HT1080 (cell line): ENCODE measurements around the gene C3orf22. TPM values are rescaled to one million over a fixed set of nuclear protein-coding genes. Genes with fewer than 3 reads are reported as not detected.
"Not testable (repeated sequence)": the region's sequence is repeated elsewhere in the genome, so short reads cannot be mapped to it uniquely, and the experiment has no call there.

Source experiments
- DNase-seq: peaks from one replicate; pipeline ENCODE4 v3.0.0-alpha.2; 2015; ENCODE audit warnings: low read depth
- polyA plus RNA-seq, 2 experiments: library from polyadenylated mRNA; depleted of rRNA; stranded (reverse); fragments of >200 nt; gene quantifications; 2 replicates each; pipeline ENCODE4 v1.2.3, GENCODE V29; 2015
- total RNA-seq: library from RNA; depleted of rRNA; stranded (reverse); fragments of >200 nt; shearing (Covaris generic); gene quantifications from 2 replicates; pipeline ENCODE4 v1.2.3, GENCODE V29; 2014; rRNA removed

The C3orf22 gene
- total RNA-seq = not detected in 2 replicates
- not detected in 2 replicates for polyA plus RNA-seq (2015; cell fraction: cytosol; rRNA removed)
- not detected in 2 replicates for polyA plus RNA-seq (2015; cell fraction: nucleus; rRNA removed)

DNA sequence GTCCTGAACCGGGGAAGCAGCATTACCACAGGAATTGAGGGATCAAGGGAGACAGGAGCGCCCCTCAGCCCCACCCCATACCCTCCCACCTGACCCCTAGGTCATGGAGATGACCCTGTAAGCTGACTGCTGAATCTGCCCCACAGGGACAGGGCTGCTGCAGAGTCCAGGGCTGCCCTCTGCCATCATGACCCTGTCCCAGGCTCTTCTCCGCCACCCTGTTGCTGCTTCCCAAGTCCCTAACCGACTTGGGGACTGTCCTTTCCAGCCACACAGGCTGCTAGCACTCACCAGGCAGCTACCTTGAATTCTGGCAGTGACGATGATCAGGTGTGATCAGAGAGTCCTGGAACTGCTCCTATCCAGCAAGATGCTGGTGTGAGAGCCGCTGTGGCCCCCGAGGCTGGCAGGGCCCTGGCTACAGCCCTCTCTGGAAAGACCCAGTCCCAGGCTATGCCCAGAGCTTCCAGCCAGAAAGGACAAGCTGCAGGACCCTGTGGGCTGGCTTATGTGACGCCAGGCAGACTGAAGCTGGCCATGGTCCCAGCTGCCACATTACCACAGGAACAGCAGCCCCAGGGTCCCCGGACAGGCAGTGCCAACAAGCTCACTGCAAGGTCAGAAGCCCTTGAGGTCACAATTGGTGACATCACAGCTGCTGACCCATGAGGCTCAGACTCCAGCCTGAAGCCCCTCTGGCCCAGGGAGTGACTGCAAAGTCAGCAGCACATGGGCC lies at the start of gene C3orf22:
Gene C3orf22, minus strand, starts transcription at position 597 of the 736 bp plus-strand sequence. CDS start 5,542 bp downstream, outside the sequence.
- DNase-seq = no peak

DNA sequence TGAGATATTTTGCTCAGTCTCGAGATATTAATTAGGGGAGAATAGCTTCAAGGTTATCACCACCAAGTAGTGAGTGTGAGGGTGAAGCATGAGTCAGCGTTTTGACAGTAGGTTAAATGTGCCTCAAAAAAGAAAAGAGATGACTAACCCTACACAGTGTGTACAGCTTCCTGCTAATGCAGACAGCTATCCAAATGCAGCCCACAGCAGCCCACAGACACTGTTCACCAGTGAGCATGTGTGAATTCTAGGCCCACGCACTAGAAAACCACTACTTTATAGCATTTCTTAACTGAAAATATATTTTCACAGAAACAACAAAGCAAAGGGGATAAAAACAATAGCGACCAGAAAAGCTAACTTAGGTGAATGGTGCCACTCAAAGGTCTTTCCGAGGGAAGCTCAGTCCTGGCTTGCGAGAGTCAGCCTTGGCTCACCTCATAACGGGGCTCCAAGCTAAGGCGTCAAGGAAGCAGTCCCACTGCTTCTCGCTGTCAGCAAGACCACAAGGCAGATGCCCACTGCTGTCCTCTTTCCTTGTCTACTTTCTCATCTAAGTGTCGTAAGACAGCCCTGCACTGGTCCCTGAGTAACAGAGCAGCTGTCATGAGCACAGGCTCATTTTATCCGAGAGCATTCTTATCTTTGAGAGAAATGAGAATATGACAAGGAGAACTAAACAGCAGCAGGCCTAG lies 48.6 kb upstream of the C3orf22 start:
- peak; percentile 85 for DNase-seq

DNA sequence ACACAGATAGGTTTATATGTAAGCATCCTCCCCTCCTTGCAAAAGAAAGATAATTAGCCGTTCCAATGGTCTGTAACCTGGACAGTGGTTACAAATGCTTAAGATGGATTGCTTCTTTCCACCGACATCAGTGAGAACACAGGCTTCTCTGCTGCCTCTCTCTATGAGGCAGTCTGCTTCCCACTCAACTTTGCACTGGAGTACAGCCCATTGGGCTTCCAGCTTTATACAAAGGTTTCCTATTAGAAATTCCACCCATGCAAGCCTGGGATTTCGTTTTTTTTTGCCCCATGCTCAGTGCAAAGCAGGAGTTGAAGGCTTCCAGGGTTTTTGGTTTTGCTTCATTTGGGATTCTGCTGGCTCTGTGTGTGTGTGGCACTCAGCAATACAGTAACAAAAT lies 47.3 kb upstream of the C3orf22 start:
- no peak for DNase-seq

DNA sequence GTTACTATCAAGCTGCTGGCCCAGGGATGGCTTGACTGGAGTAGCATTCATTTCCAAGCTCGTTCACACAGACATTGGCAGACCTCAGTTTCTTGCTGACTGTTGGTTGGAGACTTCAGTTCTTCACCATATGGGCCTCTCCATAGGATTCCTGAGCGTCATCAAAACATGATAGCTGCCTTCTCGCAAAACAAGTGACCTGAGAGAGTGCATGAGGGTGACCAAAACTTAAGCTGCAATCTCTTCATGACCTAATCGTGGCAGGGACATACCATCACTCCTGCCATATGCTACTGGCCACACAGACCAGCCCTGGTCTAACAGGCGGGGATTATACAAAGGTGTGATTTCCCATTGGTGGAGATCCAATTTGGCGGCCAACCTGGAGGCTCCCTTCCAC lies 46.0 kb upstream of the C3orf22 start:
- no peak for DNase-seq

DNA sequence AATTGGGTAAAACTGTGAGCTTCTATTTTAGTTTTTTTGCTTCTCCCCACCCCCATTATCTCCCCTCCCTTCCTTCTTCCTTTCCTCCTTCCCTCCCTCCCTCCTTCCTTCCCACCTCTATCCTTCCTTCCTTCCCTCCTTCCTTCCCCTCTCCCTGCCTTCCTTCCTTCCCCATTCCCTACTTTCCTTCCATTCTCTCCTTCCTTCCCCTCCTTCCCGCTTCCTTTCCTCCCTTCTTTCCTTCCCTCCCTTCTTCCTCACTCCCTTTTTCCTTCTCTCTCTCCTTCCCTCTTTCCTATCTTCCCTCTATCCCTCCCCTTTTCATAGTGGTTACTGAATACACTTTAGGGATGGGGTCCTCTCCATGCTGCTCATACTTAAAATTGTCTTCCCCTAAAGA lies 40.4 kb upstream of the C3orf22 start:
- DNase-seq = no peak

DNA sequence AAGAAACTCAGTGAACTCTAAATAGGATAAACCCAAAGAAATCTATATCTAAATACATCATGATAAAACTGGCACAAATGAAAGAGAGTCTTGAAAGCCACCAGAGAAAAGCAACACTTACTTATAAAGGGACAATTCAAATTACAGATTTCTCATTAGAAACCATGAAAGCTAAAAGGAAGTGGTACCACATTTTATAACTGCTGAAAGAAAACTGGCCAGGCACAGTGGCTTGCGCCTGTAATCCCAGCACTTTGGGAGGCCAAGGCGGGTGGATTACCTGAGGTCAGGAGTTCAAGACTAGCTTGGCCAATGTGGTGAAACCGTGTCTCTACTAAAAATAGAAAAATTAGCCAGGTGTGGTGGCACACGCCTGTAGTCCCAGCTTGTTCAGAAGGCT lies 36.7 kb upstream of the C3orf22 start:
- DNase-seq = not testable (repeated sequence)

DNA sequence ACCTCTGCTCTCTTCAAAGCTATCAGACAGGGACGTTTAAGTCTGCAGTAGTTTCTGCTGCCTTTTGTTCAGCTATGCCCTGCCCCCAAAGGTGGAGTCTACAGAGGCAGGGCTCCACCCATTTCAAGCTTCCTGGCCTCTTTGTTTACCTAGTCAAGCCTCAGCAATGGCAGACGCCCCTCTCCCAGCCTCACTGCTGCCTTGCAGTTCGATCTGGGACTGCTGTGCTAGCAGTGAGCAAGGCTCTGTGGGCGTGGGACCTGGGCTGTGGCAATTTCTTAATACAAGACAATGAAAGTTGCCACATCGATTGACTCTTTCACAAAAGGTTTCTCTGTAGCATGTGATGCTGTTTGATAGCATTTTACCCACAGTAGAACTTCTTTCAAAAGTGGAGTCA lies 32.8 kb upstream of the C3orf22 start:
- DNase-seq = not testable (repeated sequence)

DNA sequence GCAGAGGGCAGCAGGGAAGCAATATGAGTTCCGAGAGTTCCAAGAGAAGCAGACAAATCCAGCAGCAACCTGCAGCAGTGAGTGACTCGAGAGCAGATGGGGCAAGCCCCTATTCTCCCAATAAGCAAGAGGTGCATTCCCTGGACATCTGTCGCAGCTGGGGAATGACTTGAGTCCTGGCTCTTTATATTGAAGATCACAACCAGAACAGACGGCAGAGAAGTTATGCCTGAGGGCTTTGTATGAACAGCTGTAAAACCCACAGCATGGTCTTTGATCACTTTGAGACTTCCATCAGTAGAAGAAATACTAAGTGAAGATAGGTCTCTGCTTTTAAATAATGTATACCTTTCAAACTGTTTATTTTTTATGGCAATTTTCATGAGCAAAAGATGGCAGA lies 23.6 kb upstream of the C3orf22 start:
- DNase-seq = no peak

DNA sequence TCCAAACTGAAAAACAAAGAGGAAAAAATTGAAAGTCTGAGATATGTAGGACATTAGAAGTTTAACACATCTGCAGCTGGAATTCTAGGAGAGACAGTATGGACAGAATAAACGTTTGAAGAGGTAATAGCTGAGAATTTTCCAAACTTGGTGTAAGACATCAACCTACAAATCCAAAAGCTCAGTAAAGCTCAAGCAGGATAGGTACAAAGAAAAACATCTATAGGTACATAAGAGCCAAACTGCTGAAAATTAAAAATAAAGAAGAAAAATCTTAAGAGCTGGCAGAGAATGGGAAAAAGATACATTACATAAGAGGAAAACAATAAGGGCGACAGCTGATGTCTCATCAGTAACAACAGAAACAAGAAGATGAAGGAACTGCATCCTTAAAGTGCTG lies 22.8 kb upstream of the C3orf22 start:
- DNase-seq = no peak

DNA sequence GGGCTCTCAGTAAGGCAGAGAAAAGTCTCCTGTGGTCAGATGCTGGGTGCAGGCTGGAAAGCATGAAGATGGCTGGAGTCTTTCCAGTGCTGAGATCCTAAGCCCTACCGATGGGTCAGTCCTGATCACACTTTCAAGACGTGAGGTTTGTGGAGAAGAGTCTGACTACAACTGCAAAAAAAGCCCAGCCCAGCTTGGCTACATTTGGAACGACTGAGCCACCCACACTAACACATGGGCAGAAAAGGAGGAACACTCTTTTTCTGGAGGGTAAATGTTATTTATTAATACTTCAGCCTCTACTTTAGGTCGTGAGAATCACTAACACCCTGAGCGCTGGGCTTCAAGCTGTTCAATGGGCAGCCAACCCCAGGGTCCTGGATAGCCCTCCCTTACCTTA lies 22.0 kb upstream of the C3orf22 start:
- DNase-seq = no peak

DNA sequence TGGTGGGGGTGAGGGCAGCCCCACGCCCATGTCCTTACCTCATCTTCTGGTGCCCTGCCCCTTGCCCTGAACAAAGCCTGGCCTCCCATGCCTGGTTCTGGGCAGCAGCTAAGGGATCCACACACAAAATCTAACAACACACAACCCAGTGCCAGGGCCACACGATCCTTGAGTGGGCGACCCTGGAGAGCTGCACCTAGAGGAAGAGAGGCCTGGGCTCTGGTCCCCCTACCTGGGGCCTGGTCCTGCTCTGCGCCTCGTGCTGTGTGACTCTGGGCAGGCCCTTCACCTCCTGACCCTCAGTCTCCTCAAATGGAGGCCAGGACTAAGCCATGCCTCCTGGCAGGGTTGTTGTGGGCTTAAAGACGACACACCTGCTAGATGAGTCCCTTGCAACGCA lies 20.0 kb upstream of the C3orf22 start:
- DNase-seq = no peak

GRCh38 chr3:126577261-126577660 lies 18.5 kb upstream of the C3orf22 start:
- DNase-seq = no peak

DNA sequence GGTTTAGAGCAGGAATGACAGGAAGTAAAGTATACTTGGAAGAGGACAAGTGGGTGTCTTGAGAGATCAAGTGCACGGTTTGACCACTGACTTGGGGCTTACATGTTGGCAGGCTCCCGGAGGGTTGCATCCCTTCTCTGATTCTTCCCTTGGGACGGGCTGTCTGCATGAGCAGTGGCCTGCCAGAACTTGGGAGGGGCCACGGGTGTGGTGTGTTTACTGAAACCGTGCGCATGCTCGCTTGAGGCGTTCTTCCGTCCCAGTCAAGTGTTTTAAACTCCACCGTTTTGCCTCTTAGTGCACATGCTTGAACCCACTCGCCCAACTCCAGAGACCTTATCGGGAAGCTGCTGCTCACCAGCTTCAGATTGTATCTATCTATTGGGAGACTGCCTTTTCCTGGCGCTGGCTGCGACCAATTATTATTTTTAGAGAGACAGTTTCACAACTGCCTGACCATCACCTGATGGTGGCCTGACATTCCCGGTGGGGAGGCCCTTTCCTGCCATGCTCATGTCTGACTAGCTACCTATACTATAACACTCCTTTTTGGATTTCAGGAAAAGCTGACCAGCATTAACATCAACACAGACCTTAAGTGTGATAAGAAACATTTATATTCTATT lies 14.9 kb upstream of the C3orf22 start:
- no peak for DNase-seq

DNA sequence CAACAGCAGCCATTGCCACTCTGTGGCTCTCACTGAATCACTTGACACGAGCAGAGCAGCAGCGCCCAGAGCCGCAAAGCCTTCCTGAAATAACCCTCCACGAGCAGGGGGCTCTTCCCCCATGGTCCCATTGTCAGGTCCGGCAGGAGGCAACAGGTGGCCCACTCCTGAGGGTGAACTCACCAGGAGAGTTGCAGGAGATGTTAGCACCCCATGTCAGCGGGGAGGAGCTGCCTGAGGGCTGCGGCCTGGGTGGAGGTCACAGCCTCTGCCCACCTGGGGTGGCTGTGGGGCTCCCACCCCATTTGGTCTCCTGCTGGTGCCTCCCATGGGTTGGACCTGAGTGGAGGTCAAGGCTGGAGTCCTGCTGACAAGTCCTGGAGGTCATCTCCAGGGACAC lies 12.3 kb upstream of the C3orf22 start:
- no peak for DNase-seq

DNA sequence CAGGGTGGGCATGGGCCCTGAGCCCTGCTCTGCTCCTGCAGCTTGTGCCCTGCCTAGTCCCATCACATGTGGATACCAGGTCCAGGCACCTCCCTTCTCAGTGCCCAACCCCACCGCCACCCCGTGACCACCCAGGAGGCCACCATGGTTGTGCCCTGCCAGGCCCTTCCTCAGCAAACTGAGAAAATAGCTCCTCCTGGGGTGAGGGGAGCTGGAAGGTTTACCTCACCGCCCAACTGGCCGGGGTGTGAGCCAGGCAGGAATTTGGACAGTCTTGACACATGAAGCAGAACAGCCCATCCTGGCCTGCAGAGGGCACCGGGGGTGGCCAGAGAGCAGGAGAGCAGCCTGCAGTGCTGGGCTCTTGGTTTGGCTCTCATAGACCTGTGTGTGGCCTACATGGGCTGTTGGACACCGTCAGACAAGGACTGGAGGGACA lies 11.4 kb upstream of the C3orf22 start:
- no peak for DNase-seq

DNA sequence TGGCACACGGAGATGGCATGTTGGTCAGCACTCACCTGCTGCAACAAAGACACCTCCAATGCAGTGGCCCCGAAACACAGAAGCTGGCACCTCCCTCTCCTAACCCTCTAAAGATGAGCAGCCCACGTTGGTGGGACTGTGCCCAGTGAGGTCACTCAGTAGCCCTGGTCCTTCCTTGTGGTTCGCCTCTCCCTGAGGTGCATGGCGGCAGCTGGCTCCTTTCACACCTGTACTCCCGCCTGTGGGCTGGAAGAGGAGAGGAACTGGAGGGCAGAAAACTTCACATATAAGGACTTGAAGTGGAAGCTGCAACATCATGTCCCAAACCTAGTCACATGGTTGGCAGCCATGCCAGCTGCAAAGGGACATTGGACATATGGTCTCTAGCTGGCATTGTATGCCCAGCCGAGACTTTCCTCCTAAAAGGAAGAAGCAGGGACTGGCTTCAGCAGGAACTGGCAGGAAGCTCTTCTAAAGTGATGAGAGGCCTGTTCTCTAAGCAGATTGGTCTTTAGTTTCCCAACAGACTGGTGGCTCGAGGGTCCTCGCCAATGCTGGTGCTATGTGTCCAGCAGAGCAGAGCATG lies 10.8 kb upstream of the C3orf22 start:
- no peak for DNase-seq

DNA sequence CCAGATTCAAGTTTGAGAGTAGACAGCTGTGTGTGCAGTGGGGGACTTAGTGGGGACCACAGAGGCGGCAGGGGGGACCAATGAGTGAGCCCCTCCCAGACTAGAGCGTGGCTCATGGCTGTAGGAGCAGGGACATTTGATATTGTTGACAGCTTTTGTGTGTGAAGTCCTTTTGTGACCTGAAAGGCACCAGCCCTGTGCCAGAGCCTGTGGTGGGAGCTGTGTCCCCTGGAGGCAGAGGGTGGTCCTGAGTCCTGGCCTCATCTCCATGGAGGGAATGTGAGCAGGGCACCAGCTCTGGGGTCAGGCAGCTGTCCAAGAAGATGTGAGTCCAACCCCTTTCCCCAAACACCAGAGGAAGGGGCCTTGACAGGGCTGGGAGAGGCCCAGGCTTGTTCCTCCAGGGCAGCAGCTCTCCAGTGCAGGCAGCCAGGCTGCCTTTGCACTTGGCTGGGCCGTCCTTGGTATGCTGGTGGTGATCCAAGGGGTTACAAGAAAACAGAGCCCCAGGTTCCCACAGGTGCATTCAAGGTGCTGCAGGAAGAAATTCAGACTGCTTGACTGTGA lies 10.1 kb upstream of the C3orf22 start:
- no peak for DNase-seq

DNA sequence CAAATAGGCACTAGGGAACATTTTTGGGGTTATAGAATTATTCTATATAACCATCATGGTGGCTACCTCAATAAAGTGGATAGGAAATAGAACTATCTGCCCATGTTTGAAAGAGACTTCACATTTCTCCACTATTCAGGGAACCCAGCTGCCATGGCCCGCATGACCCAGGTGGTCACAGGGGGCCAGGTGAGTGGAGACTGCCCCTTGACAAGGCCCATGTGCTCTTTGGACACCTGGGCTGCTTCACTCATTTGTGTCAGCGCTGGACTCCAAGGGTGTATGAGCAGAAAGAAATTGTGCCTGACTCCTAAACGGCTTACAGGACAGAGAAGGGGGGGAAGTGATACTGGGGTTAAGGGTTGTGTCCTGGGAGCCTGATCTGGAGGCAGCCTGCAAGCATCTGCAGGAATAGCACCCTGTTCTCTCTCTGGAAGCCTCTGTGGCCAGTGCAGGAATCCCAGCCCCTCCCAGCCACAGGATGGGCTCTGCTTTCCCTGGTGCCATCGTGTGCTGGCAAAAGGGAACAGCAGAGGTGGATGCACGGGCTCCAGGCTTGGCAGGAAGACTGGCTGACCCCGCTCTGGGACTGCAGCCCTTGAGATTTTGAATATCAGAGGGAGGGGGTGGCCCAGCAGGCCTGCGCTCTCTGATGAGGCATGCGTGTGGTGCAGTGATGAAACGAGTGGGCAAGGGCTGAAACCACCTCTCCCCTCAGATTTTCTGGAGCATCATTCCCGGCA lies 9.1 kb upstream of the C3orf22 start:
- peak; percentile 52 for DNase-seq

- DNase-seq = no peak
Measured at GRCh38 chr3:126562737-126563276, 4.1 kb upstream of the C3orf22 start.

DNA sequence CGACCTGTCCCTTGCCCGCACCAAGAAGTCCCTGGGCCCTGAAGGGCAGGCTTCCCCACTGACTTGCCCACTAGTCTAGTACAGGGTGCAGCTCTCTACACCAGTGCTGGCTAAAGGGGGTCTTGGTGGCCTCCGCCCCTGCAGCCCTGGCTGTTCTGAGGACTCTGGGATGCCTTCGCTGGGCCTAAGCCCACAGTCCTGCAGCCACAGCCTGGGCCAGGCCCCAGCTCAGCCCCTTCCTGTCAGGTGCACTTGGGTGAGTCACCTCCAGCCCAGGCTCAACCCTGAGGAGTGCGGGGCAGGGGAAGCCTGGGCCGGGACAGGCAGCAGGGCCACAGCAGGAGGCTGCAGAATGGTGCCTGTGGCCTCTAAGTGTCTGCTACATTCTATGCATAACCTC lies 971 bp downstream of the C3orf22 start:
- no peak for DNase-seq

- no peak for DNase-seq
Measured at GRCh38 chr3:126557415-126557745, 1.4 kb downstream of the C3orf22 start.
